GM23338 (cell line): Measurements from ENCODE around the gene PHLDA3.

Experiments used
- CREB1 ChIP-seq: fragments of 250-450 bp; sonication (Bioruptor Pico); IDR thresholded peaks from 2 replicates; pipeline ENCODE4 v1.5.0; 2020; ENCODE audit warnings: low read depth, mild to moderate bottlenecking, moderate library complexity
- CTCF ChIP-seq, 2 experiments: fragments of 200-600 bp in 1 of 2; sonication (generic) in 1 of 2; conservative IDR thresholded peaks; 2 replicates each; pipeline versions ENCODE4 v1.5.1 to v1.6.1; 2016 to 2017; ENCODE audit warnings: antibody characterized with exemption in 2 of 2, low read depth in 2 of 2, mild to moderate bottlenecking in 2 of 2, moderate library complexity in 1 of 2
- ETS1 ChIP-seq: IDR thresholded peaks from 2 replicates; pipeline ENCODE4 v1.6.1; 2016; ENCODE audit warnings: antibody characterized with exemption
- EZH2 ChIP-seq: fragments of 200-600 bp; sonication (generic); IDR thresholded peaks from one replicate; pipeline ENCODE4 v1.8.0; 2017; ENCODE audit warnings: antibody characterized with exemption, mild to moderate bottlenecking, low read depth; ENCODE audit not compliant: unreplicated experiment
- EZH2phosphoT487 ChIP-seq: fragments of 200-600 bp; sonication (generic); IDR thresholded peaks from one replicate; pipeline ENCODE4 v1.8.1; 2018; ENCODE audit warnings: antibody characterized with exemption; ENCODE audit not compliant: unreplicated experiment
- JUNB ChIP-seq: IDR thresholded peaks from one replicate; pipeline ENCODE4 v1.6.1; 2016; ENCODE audit warnings: antibody characterized with exemption; ENCODE audit not compliant: unreplicated experiment
- NANOG ChIP-seq: IDR thresholded peaks from 2 replicates; pipeline ENCODE4 v1.6.1; 2016; ENCODE audit warnings: antibody characterized with exemption, borderline replicate concordance
- POLR2AphosphoS5 ChIP-seq: IDR thresholded peaks from 2 replicates; pipeline ENCODE4 v1.6.1; 2016; ENCODE audit warnings: antibody characterized with exemption, low read depth
- REST ChIP-seq: IDR thresholded peaks from one replicate; pipeline ENCODE4 v1.6.1; 2018; ENCODE audit warnings: antibody characterized with exemption; ENCODE audit not compliant: unreplicated experiment
- STAT1 ChIP-seq: IDR thresholded peaks from one replicate; pipeline ENCODE4 v1.6.1; 2016; ENCODE audit warnings: antibody characterized with exemption; ENCODE audit not compliant: unreplicated experiment
- ZNF114 ChIP-seq: fragments of 250-450 bp; sonication (Bioruptor Pico); IDR thresholded peaks from 2 replicates; pipeline ENCODE4 v1.5.0; 2020; ENCODE audit warnings: mild to moderate bottlenecking, moderate library complexity
- ZNF331 ChIP-seq: fragments of 250-450 bp; sonication (Bioruptor Pico); IDR thresholded peaks from 2 replicates; pipeline ENCODE4 v1.5.0; 2020; ENCODE audit warnings: low read depth, mild to moderate bottlenecking, moderate library complexity

GRCh38 chr1:201427963-201428362 is 41.0 kb downstream of the PHLDA3 start:
- TF ChIP-seq REST (no peak), CTCF (conservative IDR thresholded peaks at IDR 0.05; ENCODE audit: low read depth in 2 of 2) (no peak), CREB1 (CRISPR knock-in tag) (no peak), JUNB (no peak), ETS1 (no peak), EZH2 (no peak), STAT1 (no peak), NANOG (no peak), ZNF114 (CRISPR knock-in tag) (no peak), POLR2AphosphoS5 (no peak), EZH2phosphoT487 (no peak), ZNF331 (CRISPR knock-in tag) (no peak)
